Right atrium auricular region (tissue), 2 donors: ENCODE data around the gene CTTN. TPM values are rescaled to one million over a fixed set of nuclear protein-coding genes. Genes with fewer than 3 reads are reported as not detected.
"Not testable (repeated sequence)": the region's sequence is repeated elsewhere in the genome, so short reads cannot be mapped to it uniquely, and the experiment has no call there.

Experiments used
- DNase-seq: peaks from one replicate; pipeline ENCODE4 v3.0.0-alpha.2; 2019; ENCODE audit warnings: low spot score
- H3K27ac ChIP-seq, 2 donors: fragments of 200-600 bp; sonication (generic); 1 replicate in 1 of 2; 2 replicates in 1 of 2; pipeline ENCODE4 v1.5.1; 2016 to 2019
- H3K27me3 ChIP-seq, 2 donors: fragments of 200-600 bp; sonication (generic); one replicate each; pipeline versions ENCODE4 v1.5.1 to v1.6.0; 2017 to 2019
- H3K36me3 ChIP-seq: fragments of 200-600 bp; sonication (generic); one replicate; pipeline ENCODE4 v1.5.1; 2016
- H3K4me1 ChIP-seq, 2 donors: fragments of 200-600 bp; sonication (generic); one replicate each; pipeline versions ENCODE4 v1.5.1 to v1.6.0; 2017 to 2019
- H3K4me3 ChIP-seq, 2 donors: fragments of 200-600 bp; sonication (generic); 1 replicate in 1 of 2; 2 replicates in 1 of 2; pipeline ENCODE4 v1.5.1; 2017 to 2019; ENCODE audit warnings: mild to moderate bottlenecking in 1 of 2, moderate library complexity in 1 of 2
- H3K9me3 ChIP-seq, 2 donors: fragments of 200-600 bp; sonication (generic); one replicate each; pipeline ENCODE4 v1.5.1; 2019
- CTCF ChIP-seq, 2 donors: fragments of 200-600 bp; sonication (generic); IDR thresholded peaks; one replicate each; pipeline ENCODE4 v1.5.1; 2019; ENCODE audit warnings: antibody characterized with exemption in 2 of 2
- total RNA-seq, 2 donors: library from RNA; depleted of rRNA; stranded (reverse); fragments of >200 nt; gene quantifications; one replicate each; pipeline ENCODE4 v1.1.0, GENCODE V29; 2016

Gene CTTN
- total RNA-seq, 2 donors from 2014 or later = 67.0 to 99.2 TPM

GRCh38 chr11:70445605-70446004 is 47.3 kb downstream of the CTTN start:
- no peak for TF ChIP-seq CTCF (IDR thresholded peaks at IDR 0.05)
- H3K9me3 ChIP-seq = peaks cover 0 to 22% of the 10 kb centered on the region in 2 donors
- H3K4me3 ChIP-seq = no peak overlapping the region
- H3K36me3 ChIP-seq = no peaks in the 10 kb centered on the region
- H3K4me1 ChIP-seq = no peaks in the 10 kb centered on the region
- H3K27ac ChIP-seq = no peak overlapping the region
- DNase-seq = no peak
- H3K27me3 ChIP-seq = no peaks in the 10 kb centered on the region

- Histone ChIP-seq H3K27me3 (no peaks in the 10 kb centered on the region), H3K27ac (no peak overlapping the region), H3K4me1 (no peaks in the 10 kb centered on the region), H3K36me3 (no peaks in the 10 kb centered on the region), H3K9me3 (peaks cover 0 to 23% of the 10 kb centered on the region in 2 donors), H3K4me3 (no peak overlapping the region)
- peak in 1 of 2 donors; percentile 11 for TF ChIP-seq CTCF (IDR thresholded peaks at IDR 0.05)
- no peak for DNase-seq
These were observed 50.7 kb downstream of the CTTN start for GRCh38 chr11:70448983-70449567.

GRCh38 chr11:70454197-70454767 is 56.0 kb downstream of the CTTN start:
- DNase-seq = no peak

GRCh38 chr11:70454811-70455210 is 56.5 kb downstream of the CTTN start:
- not testable (repeated sequence) for H3K27me3 ChIP-seq, H3K36me3 ChIP-seq, H3K27ac ChIP-seq, DNase-seq, H3K4me1 ChIP-seq, H3K4me3 ChIP-seq, H3K9me3 ChIP-seq

More at GRCh38 chr11:70454197-70454767, 56.0 kb downstream of the CTTN start:
- Histone ChIP-seq H3K27ac (no peak overlapping the region), H3K27me3 (no peaks in the 10 kb centered on the region), H3K4me1 (peaks cover 0 to 5% of the 10 kb centered on the region in 2 donors), H3K36me3 (no peaks in the 10 kb centered on the region), H3K9me3 (peaks cover 0 to 15% of the 10 kb centered on the region in 2 donors), H3K4me3 (no peak overlapping the region)
- TF ChIP-seq CTCF (IDR thresholded peaks at IDR 0.05) = no peak

DNA sequence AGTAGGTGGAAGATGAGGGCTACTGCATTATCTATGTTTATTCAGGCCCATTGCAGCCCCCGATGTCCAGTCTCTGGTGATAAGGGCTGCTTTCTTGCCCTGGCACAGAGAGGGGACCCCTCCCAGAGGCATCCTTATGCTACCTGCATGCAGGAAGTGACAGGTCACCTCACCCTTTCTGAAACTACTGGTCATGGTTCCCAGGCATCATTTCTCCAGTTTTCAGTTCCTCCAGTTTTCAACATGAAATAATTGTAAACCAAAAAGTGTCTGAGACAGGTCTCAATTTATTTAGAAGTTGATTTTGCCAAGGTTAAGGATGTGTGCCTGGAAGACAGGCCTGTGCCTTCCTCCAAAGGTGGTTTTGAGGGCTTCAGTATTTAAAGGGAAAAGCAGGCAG is 57.0 kb downstream of the CTTN start:
- no peak overlapping the region for H3K27ac ChIP-seq
- H3K4me1 ChIP-seq = peaks cover 0 to 5% of the 10 kb centered on the region in 2 donors
- H3K36me3 ChIP-seq = no peaks in the 10 kb centered on the region
- no peaks in the 10 kb centered on the region for H3K27me3 ChIP-seq
- DNase-seq = no peak
- peaks cover 0 to 4% of the 10 kb centered on the region in 2 donors for H3K9me3 ChIP-seq
- no peak overlapping the region for H3K4me3 ChIP-seq
- no peak for TF ChIP-seq CTCF (IDR thresholded peaks at IDR 0.05)

GRCh38 chr11:70456921-70457532 is 58.7 kb downstream of the CTTN start:
- Histone ChIP-seq H3K9me3 (no peaks in the 10 kb centered on the region), H3K36me3 (no peaks in the 10 kb centered on the region), H3K4me1 (peaks cover 0 to 5% of the 10 kb centered on the region in 2 donors), H3K27me3 (no peaks in the 10 kb centered on the region), H3K4me3 (no peak overlapping the region), H3K27ac (no peak overlapping the region)
- TF ChIP-seq CTCF (IDR thresholded peaks at IDR 0.05) = no peak
- DNase-seq = no peak
